Fibroblast of lung (primary cell): Measurements from ENCODE around the gene DLAT. TPM values are rescaled to one million over a fixed set of nuclear protein-coding genes. Genes with fewer than 3 reads are reported as not detected.

Experiments
- DNase-seq, 2 donors: peaks; one replicate each; pipeline versions ENCODE4 v3.0.0 to v3.0.0-alpha.2; 2010; ENCODE audit warnings: low read depth in 2 of 2
- H2AFZ ChIP-seq: 2 replicates; pipeline ENCODE4 v1.5.1; 2012; ENCODE audit warnings: low read length, control low read depth, inconsistent platforms
- H3K27ac ChIP-seq: 2 replicates; pipeline ENCODE4 v1.5.1; 2011; ENCODE audit warnings: low read length, control low read depth; ENCODE audit not compliant: insufficient read depth
- H3K27me3 ChIP-seq: 2 replicates; pipeline ENCODE4 v1.5.1; 2011; ENCODE audit warnings: mild to moderate bottlenecking, low read length; ENCODE audit not compliant: control insufficient read depth, insufficient read depth
- H3K36me3 ChIP-seq: 2 replicates; pipeline ENCODE4 v1.5.1; 2011; ENCODE audit warnings: low read length; ENCODE audit not compliant: control insufficient read depth, insufficient read depth
- H3K4me1 ChIP-seq: 2 replicates; pipeline ENCODE4 v1.5.1; 2011; ENCODE audit warnings: low read length; ENCODE audit not compliant: control insufficient read depth, insufficient read depth; ENCODE audit errors: extremely low read depth
- H3K4me2 ChIP-seq: 2 replicates; pipeline ENCODE4 v1.5.1; 2011; ENCODE audit warnings: low read length, control low read depth; ENCODE audit not compliant: insufficient read depth; ENCODE audit errors: extremely low read depth
- H3K4me3 ChIP-seq, 4 experiments: fragments of 200-600 bp in 1 of 4; sonication (generic) in 1 of 4; replicated peaks in 1 of 4; 2 replicates each; pipeline ENCODE4 v1.5.1; 2011 to 2016; ENCODE audit warnings: low read length in 4 of 4, low read depth in 3 of 4, mild to moderate bottlenecking in 3 of 4, control low read depth in 2 of 4, inconsistent platforms in 1 of 4, mixed read lengths in 1 of 4; ENCODE audit not compliant: insufficient read depth in 1 of 4; ENCODE audit errors: control extremely low read depth in 1 of 4
- H3K79me2 ChIP-seq: 2 replicates; pipeline ENCODE4 v1.5.1; 2012; ENCODE audit warnings: mild to moderate bottlenecking, low read length, inconsistent platforms; ENCODE audit not compliant: control insufficient read depth, insufficient read depth
- H3K9ac ChIP-seq: 2 replicates; pipeline ENCODE4 v1.5.1; 2011; ENCODE audit warnings: mild to moderate bottlenecking, low read length, control low read depth; ENCODE audit not compliant: insufficient read depth
- H3K9me3 ChIP-seq: 2 replicates; pipeline ENCODE4 v1.5.1; 2012; ENCODE audit warnings: low read depth, low read length; ENCODE audit not compliant: control insufficient read depth, insufficient read depth
- H4K20me1 ChIP-seq: 2 replicates; pipeline ENCODE4 v1.5.1; 2011; ENCODE audit warnings: low read length; ENCODE audit not compliant: control insufficient read depth, insufficient read depth; ENCODE audit errors: extremely low read depth
- EZH2 ChIP-seq: IDR thresholded peaks from 2 replicates; pipeline ENCODE4 v1.5.1; 2012; ENCODE audit warnings: low read length, control low read depth, mild to moderate bottlenecking; ENCODE audit errors: missing control alignments
- polyA plus RNA-seq, 2 donors: library from polyadenylated mRNA; depleted of rRNA in 1 of 2; stranded (reverse) in 1 of 2; unstranded in 1 of 2; fragments of >200 nt; gene quantifications; 2 replicates each; pipeline ENCODE4 v1.2.1, GENCODE V29; 2011 to 2012; ENCODE audit warnings: missing spikeins in 1 of 2
- total RNA-seq: library from RNA; depleted of rRNA; stranded (reverse); fragments of >200 nt; gene quantifications from 2 replicates; pipeline ENCODE4 v1.2.1, GENCODE V29; 2014
- TF ChIP-seq, protein P1 (sequence below), 2 donors: IDR thresholded peaks in 1 of 2; conservative IDR thresholded peaks in 1 of 2; 1 replicate in 1 of 2; 2 replicates in 1 of 2; pipeline ENCODE4 v1.5.1; 2011 to 2012; ENCODE audit warnings: low read length in 2 of 2, control low read depth in 1 of 2, inconsistent platforms in 1 of 2, low read depth in 1 of 2, mild to moderate bottlenecking in 1 of 2

The DLAT gene
- total and polyA plus RNA-seq, 2 donors (not counting 1 experiment from before 2014, with no cell fraction given), result 33.9 to 37.8 TPM

DNA sequence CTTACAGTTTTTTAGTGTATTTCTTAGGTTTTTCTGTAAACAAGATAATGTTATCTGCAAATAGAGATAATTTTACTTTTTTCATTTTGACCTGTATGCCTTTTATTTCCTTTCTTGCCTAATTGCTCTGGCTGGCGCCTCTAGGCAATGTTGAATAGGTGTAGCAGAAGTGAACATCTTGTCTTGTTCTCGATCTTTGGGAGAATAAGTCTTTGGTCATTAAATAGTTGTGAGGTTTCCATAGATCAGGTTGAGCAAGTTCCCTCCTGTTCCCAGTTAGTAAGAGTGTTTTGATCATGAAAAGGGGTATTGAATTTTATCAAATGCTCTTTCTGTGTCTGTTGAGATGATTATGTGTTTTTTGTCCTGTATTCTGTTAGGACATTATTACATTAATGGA is 24.6 kb downstream of the DLAT start:
- Histone ChIP-seq H3K27ac (no peak overlapping the region), H3K9me3 (no peaks in the 10 kb centered on the region), H3K79me2 (no peaks in the 10 kb centered on the region), H3K36me3 (peaks cover 2% of the 10 kb centered on the region), H3K9ac (no peak overlapping the region), H3K4me3 (no peak overlapping the region), H4K20me1 (no peaks in the 10 kb centered on the region), H3K27me3 (no peaks in the 10 kb centered on the region), H3K4me1 (no peaks in the 10 kb centered on the region), H2AFZ (no peak overlapping the region), H3K4me2 (no peak overlapping the region)
- TF ChIP-seq EZH2, result no peak
- TF ChIP-seq, protein P1, sequence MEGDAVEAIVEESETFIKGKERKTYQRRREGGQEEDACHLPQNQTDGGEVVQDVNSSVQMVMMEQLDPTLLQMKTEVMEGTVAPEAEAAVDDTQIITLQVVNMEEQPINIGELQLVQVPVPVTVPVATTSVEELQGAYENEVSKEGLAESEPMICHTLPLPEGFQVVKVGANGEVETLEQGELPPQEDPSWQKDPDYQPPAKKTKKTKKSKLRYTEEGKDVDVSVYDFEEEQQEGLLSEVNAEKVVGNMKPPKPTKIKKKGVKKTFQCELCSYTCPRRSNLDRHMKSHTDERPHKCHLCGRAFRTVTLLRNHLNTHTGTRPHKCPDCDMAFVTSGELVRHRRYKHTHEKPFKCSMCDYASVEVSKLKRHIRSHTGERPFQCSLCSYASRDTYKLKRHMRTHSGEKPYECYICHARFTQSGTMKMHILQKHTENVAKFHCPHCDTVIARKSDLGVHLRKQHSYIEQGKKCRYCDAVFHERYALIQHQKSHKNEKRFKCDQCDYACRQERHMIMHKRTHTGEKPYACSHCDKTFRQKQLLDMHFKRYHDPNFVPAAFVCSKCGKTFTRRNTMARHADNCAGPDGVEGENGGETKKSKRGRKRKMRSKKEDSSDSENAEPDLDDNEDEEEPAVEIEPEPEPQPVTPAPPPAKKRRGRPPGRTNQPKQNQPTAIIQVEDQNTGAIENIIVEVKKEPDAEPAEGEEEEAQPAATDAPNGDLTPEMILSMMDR (conservative IDR thresholded peaks at IDR 0.05 in 1 of 2, IDR thresholded peaks at IDR 0.05 in 1 of 2; ENCODE audit: low read depth in 1 of 2, low read length in 2 of 2), result no peak
- DNase-seq, result no peak

DNA sequence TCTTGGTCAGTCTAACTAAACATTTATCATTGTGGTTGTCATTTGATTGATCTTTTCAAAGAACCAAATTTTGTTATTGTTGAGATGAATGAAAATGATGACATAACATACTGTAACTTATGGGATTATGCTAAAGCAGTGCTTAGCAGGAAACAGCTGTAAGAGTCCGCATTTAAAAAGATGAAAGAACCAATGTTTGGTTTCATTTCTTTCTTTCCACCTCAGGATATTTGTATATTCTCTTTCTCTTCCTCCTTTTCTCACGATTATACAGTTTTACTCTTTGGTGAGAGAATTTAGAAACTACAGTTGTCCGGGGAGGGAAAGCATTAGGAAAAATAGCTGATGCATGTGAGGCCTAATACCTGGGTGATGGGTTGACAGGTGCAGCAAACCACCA is 25.5 kb downstream of the DLAT start:
- H3K4me3 ChIP-seq, result no peak overlapping the region
- H4K20me1 ChIP-seq, result no peaks in the 10 kb centered on the region
- H3K9ac ChIP-seq, result no peak overlapping the region
- TF ChIP-seq, protein P1 (conservative IDR thresholded peaks at IDR 0.05 in 1 of 2, IDR thresholded peaks at IDR 0.05 in 1 of 2; ENCODE audit: low read depth in 1 of 2, low read length in 2 of 2), result no peak
- no peak for TF ChIP-seq EZH2
- H3K36me3 ChIP-seq, result no peaks in the 10 kb centered on the region
- H3K4me1 ChIP-seq, result no peaks in the 10 kb centered on the region
- H3K27ac ChIP-seq, result no peak overlapping the region
- H3K79me2 ChIP-seq, result no peaks in the 10 kb centered on the region
- no peaks in the 10 kb centered on the region for H3K27me3 ChIP-seq
- H2AFZ ChIP-seq, result no peak overlapping the region
- no peaks in the 10 kb centered on the region for H3K9me3 ChIP-seq
- DNase-seq, result no peak
- H3K4me2 ChIP-seq, result no peak overlapping the region

DNA sequence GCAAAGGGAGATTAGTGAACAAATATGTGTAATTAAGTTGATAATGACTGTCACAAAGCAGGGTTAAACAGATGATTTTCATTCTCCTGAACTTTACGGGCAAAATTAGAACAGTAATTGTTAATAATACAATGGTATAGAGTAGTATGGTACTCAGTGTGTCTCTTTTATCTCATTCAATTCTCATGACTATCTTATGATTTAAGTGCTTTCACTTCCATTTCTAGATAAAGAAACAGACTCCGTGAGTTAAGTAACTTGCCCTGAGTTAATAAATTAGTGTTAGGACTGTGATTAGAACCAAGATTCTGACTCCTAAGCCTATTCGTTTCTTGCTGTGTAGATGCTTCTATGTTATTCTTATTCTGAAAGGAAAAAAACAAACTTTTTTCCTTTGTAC is 26.6 kb downstream of the DLAT start:
- no peak for DNase-seq
- Histone ChIP-seq H3K79me2 (no peaks in the 10 kb centered on the region), H3K36me3 (no peaks in the 10 kb centered on the region), H3K4me3 (no peak overlapping the region), H3K4me2 (no peak overlapping the region), H2AFZ (no peak overlapping the region), H3K4me1 (no peaks in the 10 kb centered on the region), H3K27ac (no peak overlapping the region), H3K9ac (no peak overlapping the region), H3K9me3 (no peaks in the 10 kb centered on the region), H4K20me1 (no peaks in the 10 kb centered on the region), H3K27me3 (no peaks in the 10 kb centered on the region)
- TF ChIP-seq, protein P1 (conservative IDR thresholded peaks at IDR 0.05 in 1 of 2, IDR thresholded peaks at IDR 0.05 in 1 of 2; ENCODE audit: low read depth in 1 of 2, low read length in 2 of 2), result no peak
- TF ChIP-seq EZH2, result no peak
